Cerebellar cortex (tissue), 1 donor: ENCODE data around the gene SOBP.

ENCODE experiments used
- DNase-seq: peaks from one replicate; pipeline ENCODE4 v3.0.0-alpha.2; 2015; ENCODE audit warnings: low spot score

SOBP gene

GRCh38 chr6:107585815-107586435 lies 96.0 kb downstream of the SOBP start:
- no peak for DNase-seq

- DNase-seq = no peak
Measured at GRCh38 chr6:107587451-107587850, 97.5 kb downstream of the SOBP start.

- no peak for DNase-seq
Measured at GRCh38 chr6:107589199-107589598, 99.3 kb downstream of the SOBP start.

GRCh38 chr6:107589934-107590333 lies 100.0 kb downstream of the SOBP start:
- no peak for DNase-seq

GRCh38 chr6:107590378-107590777 lies 100.5 kb downstream of the SOBP start:
- no peak for DNase-seq

GRCh38 chr6:107591346-107591745 lies 101.4 kb downstream of the SOBP start:
- DNase-seq = no peak

- DNase-seq = no peak
Measured at GRCh38 chr6:107592806-107593205, 102.9 kb downstream of the SOBP start.

- DNase-seq = no peak
Measured at GRCh38 chr6:107594736-107595135, 104.8 kb downstream of the SOBP start.

GRCh38 chr6:107598091-107598490 lies 108.2 kb downstream of the SOBP start:
- DNase-seq = no peak

GRCh38 chr6:107599043-107599442 lies 109.1 kb downstream of the SOBP start:
- no peak for DNase-seq

- no peak for DNase-seq
Measured at GRCh38 chr6:107600121-107600520, 110.2 kb downstream of the SOBP start.

GRCh38 chr6:107600936-107601335 lies 111.0 kb downstream of the SOBP start:
- DNase-seq = no peak

GRCh38 chr6:107601406-107601805 lies 111.5 kb downstream of the SOBP start:
- no peak for DNase-seq

- DNase-seq = no peak
Measured at GRCh38 chr6:107602321-107603005, 112.5 kb downstream of the SOBP start.

GRCh38 chr6:107603006-107603370 lies 113.1 kb downstream of the SOBP start:
- no peak for DNase-seq

GRCh38 chr6:107604549-107604948 lies 114.6 kb downstream of the SOBP start:
- DNase-seq = no peak

GRCh38 chr6:107606407-107606806 lies 116.5 kb downstream of the SOBP start:
- no peak for DNase-seq

GRCh38 chr6:107607116-107607515 lies 117.2 kb downstream of the SOBP start:
- peak; percentile 54 for DNase-seq

GRCh38 chr6:107611094-107611810 lies 121.3 kb downstream of the SOBP start:
- DNase-seq = peak; percentile 24

- no peak for DNase-seq
Measured at GRCh38 chr6:107612762-107613415, 123.0 kb downstream of the SOBP start.

GRCh38 chr6:107613651-107614379 lies 123.9 kb downstream of the SOBP start:
- no peak for DNase-seq

- no peak for DNase-seq
Measured at GRCh38 chr6:107614828-107615227, 124.9 kb downstream of the SOBP start.
